A549 (cell line): ENCODE measurements around the gene SLC25A48. TPM values are rescaled to one million over a fixed set of nuclear protein-coding genes. Genes with fewer than 3 reads are reported as not detected.

ENCODE experiments used
- ATAC-seq, 2 experiments: fragments of 200-7000 bp in 1 of 2; fragments of >200 bp in 1 of 2; cut with Nextera tagmentation in 1 of 2; cut with Tn5 transposase in 1 of 2; 3 replicates each; pipeline versions ENCODE4 v1.8.0 to v1.9.1; 2018 to 2020; ENCODE audit warnings: mild to moderate bottlenecking in 1 of 2, moderate library complexity in 1 of 2
- CTCF ChIA-PET: fragments of 300-600 bp; sonication (Branson Sonifier 250); formaldehyde crosslinking; extraction: SDS; loops from one replicate; lab custom pipeline; 2021; ENCODE audit warnings: antibody characterized with exemption, inconsistent platforms; lab: Yijun Ruan, JAX
- POLR2A ChIA-PET: fragments of 350-600 bp; formaldehyde crosslinking; extraction: SDS; loops from one replicate; lab custom pipeline; 2021; ENCODE audit warnings: antibody characterized with exemption, inconsistent platforms; lab: Yijun Ruan, JAX
- DNase-seq, 2 experiments: peaks; one replicate each; pipeline versions ENCODE4 v3.0.0 to v3.0.0-alpha.2; 2011 to 2016; ENCODE audit warnings: low read depth in 1 of 2, low spot score in 1 of 2
- FAIRE-seq: peaks from 2 replicates; lab custom pipeline; 2011; peaks lifted over from hg19 to GRCh38; lab: Jason Lieb, UNC
- H3K27ac ChIP-seq, 2 experiments: fragments of >200 bp; sonication (Bioruptor Twin); formaldehyde crosslinking; 3 replicates each; pipeline ENCODE4 v1.5.1; 2016 to 2017
- H3K4me1 ChIP-seq: fragments of >200 bp; sonication (Bioruptor Twin); formaldehyde crosslinking; 3 replicates; pipeline ENCODE4 v1.6.1; 2016
- H3K4me2 ChIP-seq: fragments of >200 bp; sonication (Bioruptor Twin); formaldehyde crosslinking; 3 replicates; pipeline ENCODE4 v1.6.1; 2016
- H3K4me3 ChIP-seq: fragments of >200 bp; sonication (Bioruptor Twin); formaldehyde crosslinking; 3 replicates; pipeline ENCODE4 v1.5.1; 2016
- H3K9me3 ChIP-seq: fragments of >200 bp; sonication (Bioruptor Twin); formaldehyde crosslinking; 3 replicates; pipeline ENCODE4 v1.6.1; 2016
- BHLHE40 ChIP-seq: IDR thresholded peaks from 2 replicates; pipeline ENCODE4 v1.6.1; 2012; ENCODE audit warnings: low read depth, low read length, inconsistent platforms
- CEBPB ChIP-seq, 2 experiments: fragments of >200 bp in 1 of 2; sonication (Bioruptor Twin) in 1 of 2; formaldehyde crosslinking in 1 of 2; IDR thresholded peaks; 2 replicates each; pipeline ENCODE4 v1.6.1; 2012 to 2016
- CHD2 ChIP-seq: fragments of 150-350 bp; IDR thresholded peaks from 2 replicates; pipeline ENCODE4 v1.6.1; 2014; ENCODE audit warnings: low read length; ENCODE audit not compliant: partially characterized antibody
- CTCF ChIP-seq: fragments of >200 bp; sonication (Bioruptor Twin); formaldehyde crosslinking; IDR thresholded peaks from 3 replicates; pipeline ENCODE4 v1.5.1; 2016
- E2F6 ChIP-seq: IDR thresholded peaks from 2 replicates; pipeline ENCODE4 v1.6.1; 2012; ENCODE audit warnings: low read depth, borderline replicate concordance
- EHF ChIP-seq: fragments of 250-450 bp; sonication (Bioruptor Pico); IDR thresholded peaks from 2 replicates; pipeline ENCODE4 v1.5.0; 2020; ENCODE audit warnings: mild to moderate bottlenecking
- EHMT2 ChIP-seq: fragments of 200-600 bp; sonication (generic); IDR thresholded peaks from 2 replicates; pipeline ENCODE4 v1.6.1; 2016; ENCODE audit warnings: antibody characterized with exemption, low read depth, mild to moderate bottlenecking, moderate library complexity
- EP300 ChIP-seq, 2 experiments: fragments of >200 bp; sonication (Bioruptor Twin); formaldehyde crosslinking; IDR thresholded peaks; 2 replicates in 1 of 2; 3 replicates in 1 of 2; pipeline ENCODE4 v1.6.1; 2016 to 2017
- ESRRA ChIP-seq: fragments of 150-350 bp; IDR thresholded peaks from 2 replicates; pipeline ENCODE4 v1.6.1; 2014; ENCODE audit warnings: mild to moderate bottlenecking, low read length, borderline replicate concordance
- FOXS1 ChIP-seq: fragments of 250-450 bp; sonication (Bioruptor Pico); IDR thresholded peaks from 2 replicates; pipeline ENCODE4 v1.5.0; 2020; ENCODE audit warnings: mild to moderate bottlenecking, moderate library complexity
- HES2 ChIP-seq: fragments of >200 bp; sonication (Bioruptor Twin); formaldehyde crosslinking; IDR thresholded peaks from 2 replicates; pipeline ENCODE4 v1.6.1; 2016
- HMGXB4 ChIP-seq: fragments of 250-450 bp; sonication (Bioruptor Pico); IDR thresholded peaks from 2 replicates; pipeline ENCODE4 v1.5.0; 2021; ENCODE audit warnings: mild to moderate bottlenecking, moderate library complexity, borderline replicate concordance
- HOXA7 ChIP-seq: fragments of 250-450 bp; sonication (Bioruptor Pico); IDR thresholded peaks from 2 replicates; pipeline ENCODE4 v1.5.0; 2020; ENCODE audit warnings: mild to moderate bottlenecking, moderate library complexity
- JUN ChIP-seq, 2 experiments: fragments of >200 bp; sonication (Bioruptor Twin); formaldehyde crosslinking; IDR thresholded peaks; 2 replicates in 1 of 2; 3 replicates in 1 of 2; pipeline ENCODE4 v1.6.1; 2016 to 2017
- JUNB ChIP-seq: fragments of >200 bp; sonication (Bioruptor Twin); formaldehyde crosslinking; IDR thresholded peaks from 2 replicates; pipeline ENCODE4 v1.6.1; 2016
- MAX ChIP-seq: IDR thresholded peaks from 2 replicates; pipeline ENCODE4 v1.6.1; 2012
- MAZ ChIP-seq: fragments of 150-350 bp; IDR thresholded peaks from 2 replicates; pipeline ENCODE4 v1.6.1; 2014; ENCODE audit warnings: antibody characterized with exemption, low read depth, low read length, borderline replicate concordance
- REST ChIP-seq: fragments of 200-600 bp; sonication (generic); IDR thresholded peaks from 2 replicates; pipeline ENCODE4 v1.6.1; 2016; ENCODE audit warnings: antibody characterized with exemption, mild to moderate bottlenecking, moderate library complexity
- RFX5 ChIP-seq: fragments of 450-650 bp; IDR thresholded peaks from 2 replicates; pipeline ENCODE4 v1.7.1; 2014; ENCODE audit warnings: antibody characterized with exemption, mild to moderate bottlenecking, moderate library complexity
- RNF2 ChIP-seq: fragments of 200-600 bp; sonication (generic); IDR thresholded peaks from 2 replicates; pipeline ENCODE4 v1.6.1; 2016; ENCODE audit warnings: low read depth, mild to moderate bottlenecking, antibody characterized with exemption, moderate library complexity, borderline replicate concordance
- TP53 ChIP-seq: fragments of 250-450 bp; sonication (Bioruptor Pico); IDR thresholded peaks from 2 replicates; pipeline ENCODE4 v1.5.0; 2021; ENCODE audit warnings: mild to moderate bottlenecking, moderate library complexity
- ZFP36 ChIP-seq: fragments of 450-650 bp; IDR thresholded peaks from 2 replicates; pipeline ENCODE4 v1.6.1; 2014; ENCODE audit warnings: borderline replicate concordance; ENCODE audit not compliant: partially characterized antibody
- WGBS: methylation state at CpG from one replicate; pipeline ENCODE4 v1.1.6; 2017; ENCODE audit errors: missing lambda C conversion rate; 5-methylcytosine and 5-hydroxymethylcytosine counted together
- polyA plus RNA-seq, 4 experiments: library from polyadenylated mRNA; depleted of rRNA in 3 of 4; stranded (reverse); fragments of >200 nt; fragmentation: RNase III in 1 of 4; extraction: RNeasy Plus Mini Kit Qiagen cat#74134 plus additional on column Dnase treatment in 1 of 4; gene quantifications; 2 replicates in 3 of 4; 3 replicates in 1 of 4; pipeline ENCODE4 v1.2.3, GENCODE V29; 2011 to 2017

Gene SLC25A48
- polyA plus RNA-seq, 2 of the 4 experiments (the other 2 are of a cell fraction): 0.18 TPM; not detected in 1

GRCh38 chr5:135826221-135826525 lies 8.3 kb upstream of the SLC25A48 start:
- ATAC-seq: no peak
- Histone ChIP-seq H3K4me1 (0 out of 3 replicates have a peak, but pooled peaks cover 4% of the 10 kb centered on the region), H3K27ac (no peak overlapping the region), H3K4me3 (no peak overlapping the region), H3K9me3 (no peaks in the 10 kb centered on the region), H3K4me2 (no peak overlapping the region)
- no peak for FAIRE-seq
- ChIA-PET POLR2A (no interaction called here), CTCF (interaction anchor here (1.1 to 2.5 kb wide), 5 partner anchors 8 to 274 kb away, joined by 5 to 7 read pairs (median 6); partner anchors contain the start of gene SLC25A48)
- WGBS: 65% methylated on average over 3 of the region's 3 CpGs
- no peak for DNase-seq
- TF ChIP-seq EP300 (IDR thresholded peaks at IDR 0.05) (no peak), HMGXB4 (CRISPR knock-in tag) (no peak), FOXS1 (no peak), ESRRA (no peak), RNF2 (no peak), JUN (IDR thresholded peaks at IDR 0.05) (no peak), MAZ (no peak), JUNB (no peak), MAX (no peak)

GRCh38 chr5:135826994-135827671 lies 7.3 kb upstream of the SLC25A48 start:
- Histone ChIP-seq H3K4me1 (no peaks in the 10 kb centered on the region), H3K9me3 (no peaks in the 10 kb centered on the region), H3K4me3 (no peak overlapping the region), H3K4me2 (no peak overlapping the region), H3K27ac (no peak overlapping the region)
- DNase-seq (no peak), FAIRE-seq (no peak), ATAC-seq (no peak)
- ChIA-PET POLR2A (no interaction called here), CTCF (interaction anchor here (1.4 to 8.6 kb wide), 6 partner anchors 9 to 363 kb away, joined by 5 to 153 read pairs (median 28); no protein-coding TSS in a partner anchor)
- TF ChIP-seq CHD2 (no peak), HES2 (no peak)
- 19% methylated on average over 8 of the region's 8 CpGs for WGBS

- FAIRE-seq: no peak
- CTCF ChIA-PET: interaction anchor here (0.7 to 8.6 kb wide), 12 partner anchors 9 to 371 kb away, joined by 3 to 153 read pairs (median 4); no protein-coding TSS in a partner anchor
- TF ChIP-seq E2F6: no peak
- TF ChIP-seq CEBPB (IDR thresholded peaks at IDR 0.05): no peak
- no peak for TF ChIP-seq TP53 (CRISPR knock-in tag)
- TF ChIP-seq ZFP36: no peak
- no peak for TF ChIP-seq CHD2
- TF ChIP-seq RFX5: no peak
- TF ChIP-seq HES2: no peak
- TF ChIP-seq EHF: no peak
- no peak for TF ChIP-seq EP300 (IDR thresholded peaks at IDR 0.05)
- TF ChIP-seq HOXA7 (CRISPR knock-in tag): no peak
- TF ChIP-seq CTCF: no peak
- TF ChIP-seq EHMT2: no peak
- TF ChIP-seq REST: no peak
- TF ChIP-seq BHLHE40: no peak
Observed at GRCh38 chr5:135827965-135828781, 6.3 kb upstream of the SLC25A48 start.

More at GRCh38 chr5:135827965-135828781, 6.3 kb upstream of the SLC25A48 start:
- Histone ChIP-seq H3K4me2 (no peak overlapping the region), H3K27ac (no peak overlapping the region), H3K4me3 (no peak overlapping the region), H3K4me1 (no peaks in the 10 kb centered on the region), H3K9me3 (no peaks in the 10 kb centered on the region)
- POLR2A ChIA-PET: no interaction called here
- DNase-seq (no peak), ATAC-seq (no peak)
- WGBS: 28% methylated on average over 8 of the region's 10 CpGs
